Left lung (tissue), 10 donors: ENCODE results near the gene TBC1D8. TPM values are rescaled to one million over a fixed set of nuclear protein-coding genes. Genes with fewer than 3 reads are reported as not detected.

Source experiments
- ATAC-seq: fragments of 200-7000 bp; cut with Tn5 transposase; one replicate; pipeline ENCODE4 v1.9.1; 2020; ENCODE audit warnings: moderate library complexity
- DNase-seq, 4 donors: peaks; one replicate each; pipeline ENCODE4 v3.0.0-alpha.2; 2013 to 2020
- H3K27ac ChIP-seq, 2 donors: fragments of 200-600 bp; sonication (generic) in 1 of 2; one replicate each; pipeline versions ENCODE4 v1.5.0 to v1.8.0; 2020 to 2021
- H3K27me3 ChIP-seq, 2 donors: fragments of 200-600 bp; sonication (generic) in 1 of 2; one replicate each; pipeline versions ENCODE4 v1.5.0 to v1.8.0; 2020 to 2021
- H3K36me3 ChIP-seq, 2 donors: fragments of 200-600 bp; sonication (generic) in 1 of 2; one replicate each; pipeline versions ENCODE4 v1.5.0 to v1.8.0; 2020 to 2021
- H3K4me1 ChIP-seq, 2 donors: fragments of 200-600 bp; one replicate each; pipeline ENCODE4 v1.8.0; 2021
- H3K4me3 ChIP-seq, 2 donors: fragments of 200-600 bp; sonication (generic) in 1 of 2; one replicate each; pipeline versions ENCODE4 v1.5.0 to v1.8.0; 2020 to 2021; ENCODE audit warnings: mild to moderate bottlenecking in 1 of 2
- H3K9me3 ChIP-seq, 2 donors: fragments of 200-600 bp; sonication (generic) in 1 of 2; one replicate each; pipeline versions ENCODE4 v1.5.0 to v1.8.0; 2020 to 2021
- intact Hi-C, 2 donors: fragments of 100-400 bp; cut with DNase I; formaldehyde crosslinking; loops; one replicate each; pipeline versions ENCODE4 v1.11.2 to v1.14.2; 2022
- polyA plus RNA-seq, 6 donors: library from polyadenylated mRNA; unstranded; fragments of 120-200 nt; gene quantifications; one replicate each; pipeline ENCODE4 v1.2.1, GENCODE V29; 2013; ENCODE audit not compliant: insufficient read length in 6 of 6
- total RNA-seq, 2 donors: library from RNA; stranded (reverse); fragmentation: NEBNext Ultra II Directional; extraction: Animal tissue kit (Norgen Biotek cat#: 25700); gene quantifications; one replicate each; pipeline ENCODE4 v1.2.1, GENCODE V29; 2021
- TF ChIP-seq, protein P1 (sequence below), 2 donors: fragments of 200-600 bp; sonication (generic) in 1 of 2; IDR thresholded peaks; one replicate each; pipeline versions ENCODE4 v1.5.0 to v1.8.0; 2021; ENCODE audit warnings: antibody characterized with exemption in 2 of 2
- donor health status: DM: no; HTN: yes; CAD: no.
- donor health status: DM: no; HTN: no; CAD: no.

Gene TBC1D8
- total and polyA plus RNA-seq, 8 donors = 11.7 to 36.5 (median 32.1) TPM

DNA sequence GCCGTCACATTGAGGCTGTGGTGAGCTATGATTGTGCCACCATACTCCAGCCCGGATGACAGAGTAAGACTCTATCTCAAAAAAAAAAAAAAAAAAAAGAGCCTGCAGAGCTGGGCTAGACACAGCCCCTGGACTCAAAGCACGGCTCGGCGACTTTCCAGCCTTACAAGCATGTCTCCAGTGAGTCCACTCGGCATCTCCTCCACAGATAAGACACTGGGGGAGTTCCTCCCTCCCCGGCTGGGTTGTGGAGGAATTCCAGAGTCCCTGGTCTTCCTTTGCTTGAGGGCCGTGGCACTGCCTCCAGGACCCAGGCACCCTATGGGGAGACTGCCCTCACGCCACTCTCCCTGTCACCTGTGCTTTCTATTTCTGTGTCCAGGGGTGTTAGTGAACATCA, 180.0 kb downstream of the TBC1D8 start:
- no peak overlapping the region for H3K27ac ChIP-seq
- no peak overlapping the region for H3K4me3 ChIP-seq
- DNase-seq = no peak
- no peaks in the 10 kb centered on the region for H3K4me1 ChIP-seq
- TF ChIP-seq, protein P1, sequence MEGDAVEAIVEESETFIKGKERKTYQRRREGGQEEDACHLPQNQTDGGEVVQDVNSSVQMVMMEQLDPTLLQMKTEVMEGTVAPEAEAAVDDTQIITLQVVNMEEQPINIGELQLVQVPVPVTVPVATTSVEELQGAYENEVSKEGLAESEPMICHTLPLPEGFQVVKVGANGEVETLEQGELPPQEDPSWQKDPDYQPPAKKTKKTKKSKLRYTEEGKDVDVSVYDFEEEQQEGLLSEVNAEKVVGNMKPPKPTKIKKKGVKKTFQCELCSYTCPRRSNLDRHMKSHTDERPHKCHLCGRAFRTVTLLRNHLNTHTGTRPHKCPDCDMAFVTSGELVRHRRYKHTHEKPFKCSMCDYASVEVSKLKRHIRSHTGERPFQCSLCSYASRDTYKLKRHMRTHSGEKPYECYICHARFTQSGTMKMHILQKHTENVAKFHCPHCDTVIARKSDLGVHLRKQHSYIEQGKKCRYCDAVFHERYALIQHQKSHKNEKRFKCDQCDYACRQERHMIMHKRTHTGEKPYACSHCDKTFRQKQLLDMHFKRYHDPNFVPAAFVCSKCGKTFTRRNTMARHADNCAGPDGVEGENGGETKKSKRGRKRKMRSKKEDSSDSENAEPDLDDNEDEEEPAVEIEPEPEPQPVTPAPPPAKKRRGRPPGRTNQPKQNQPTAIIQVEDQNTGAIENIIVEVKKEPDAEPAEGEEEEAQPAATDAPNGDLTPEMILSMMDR (IDR thresholded peaks at IDR 0.05) = no peak
- H3K27me3 ChIP-seq = no peaks in the 10 kb centered on the region
- no peaks in the 10 kb centered on the region for H3K9me3 ChIP-seq
- intact Hi-C loops = no loop called here
- H3K36me3 ChIP-seq = peaks cover 0 to 16% of the 10 kb centered on the region in 2 donors
- ATAC-seq = no peak

DNA sequence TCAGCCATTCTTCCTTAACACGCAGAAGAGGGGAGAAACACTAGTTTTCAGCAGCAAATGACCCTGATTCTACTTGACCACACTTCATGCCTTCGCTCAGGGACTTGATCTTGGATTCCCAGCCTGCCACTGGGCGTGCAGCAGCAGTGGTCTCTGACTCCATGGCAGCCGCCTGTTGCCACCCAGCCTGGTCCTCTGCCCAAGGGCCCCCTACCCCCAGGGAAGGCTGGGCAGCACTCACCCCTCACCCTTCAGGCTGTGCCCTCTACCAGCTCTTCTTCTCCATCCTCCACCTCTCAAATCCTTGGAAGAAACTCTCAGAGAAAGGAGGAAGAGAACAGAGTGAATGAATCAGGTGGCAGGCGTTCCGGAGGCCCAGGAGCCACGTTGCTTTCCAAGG, 181.2 kb downstream of the TBC1D8 start:
- H3K27me3 ChIP-seq = no peaks in the 10 kb centered on the region
- no peaks in the 10 kb centered on the region for H3K9me3 ChIP-seq
- peaks cover 0 to 15% of the 10 kb centered on the region in 2 donors for H3K36me3 ChIP-seq
- peak in 1 of 4 donors; percentile 65 for DNase-seq
- TF ChIP-seq, protein P1 (IDR thresholded peaks at IDR 0.05) = no peak
- no peak for ATAC-seq
- H3K4me1 ChIP-seq = no peaks in the 10 kb centered on the region
- H3K27ac ChIP-seq = no peak overlapping the region
- intact Hi-C loops = no loop called here
- H3K4me3 ChIP-seq = no peak overlapping the region

DNA sequence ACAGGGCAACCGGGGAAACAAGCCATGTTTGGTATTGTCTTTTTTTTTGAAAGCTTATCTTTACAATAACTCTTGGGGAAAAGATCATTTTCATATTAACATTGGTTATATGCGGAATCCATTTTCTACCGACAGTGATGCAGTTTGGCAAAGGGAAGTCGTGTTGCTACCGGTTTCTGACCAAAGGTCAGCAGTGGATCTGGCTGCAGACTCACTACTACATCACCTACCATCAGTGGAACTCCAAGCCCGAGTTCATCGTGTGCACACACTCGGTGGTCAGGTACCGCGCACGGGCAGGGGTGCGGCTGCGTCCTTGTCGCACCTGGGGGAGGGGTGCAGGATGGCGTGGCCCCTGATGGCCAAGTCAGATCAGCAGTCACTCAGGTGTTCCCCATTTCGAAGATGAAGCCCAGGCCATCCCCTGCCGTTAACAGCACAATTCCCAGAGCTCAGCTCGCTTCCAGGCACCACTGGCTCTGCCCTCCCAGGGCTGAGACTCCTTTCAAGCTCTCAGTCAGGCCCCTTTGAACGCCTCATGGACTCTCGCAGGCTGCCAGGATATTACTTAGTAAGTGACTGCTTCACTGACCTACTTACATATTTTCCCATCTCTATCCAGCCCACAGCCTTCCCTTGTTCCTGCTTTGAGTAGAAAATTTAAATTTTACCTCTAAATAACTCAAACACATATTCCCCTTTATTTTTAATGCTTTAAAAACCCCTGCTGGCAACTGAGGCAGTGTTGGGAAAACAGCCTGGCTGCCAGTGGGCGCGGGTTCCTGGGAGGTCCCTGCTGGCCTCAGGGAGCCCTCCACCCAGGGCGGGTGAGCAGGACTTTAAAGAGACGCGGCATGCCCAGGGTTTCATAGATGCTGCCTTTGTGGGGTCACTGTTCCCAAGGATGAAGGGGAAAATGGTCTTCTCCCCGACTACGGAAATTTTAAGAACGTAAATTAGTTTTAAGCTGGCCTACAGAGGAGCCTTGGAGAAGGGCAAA, 182.7 kb downstream of the TBC1D8 start:
- Histone ChIP-seq H3K36me3 (peaks cover 0 to 7% of the 10 kb centered on the region in 2 donors), H3K4me3 (no peak overlapping the region), H3K27me3 (no peaks in the 10 kb centered on the region), H3K4me1 (no peaks in the 10 kb centered on the region), H3K9me3 (no peaks in the 10 kb centered on the region), H3K27ac (no peak overlapping the region)
- ATAC-seq (no peak), DNase-seq (no peak)
- intact Hi-C loops = no loop called here
- TF ChIP-seq, protein P1 (IDR thresholded peaks at IDR 0.05) = no peak

DNA sequence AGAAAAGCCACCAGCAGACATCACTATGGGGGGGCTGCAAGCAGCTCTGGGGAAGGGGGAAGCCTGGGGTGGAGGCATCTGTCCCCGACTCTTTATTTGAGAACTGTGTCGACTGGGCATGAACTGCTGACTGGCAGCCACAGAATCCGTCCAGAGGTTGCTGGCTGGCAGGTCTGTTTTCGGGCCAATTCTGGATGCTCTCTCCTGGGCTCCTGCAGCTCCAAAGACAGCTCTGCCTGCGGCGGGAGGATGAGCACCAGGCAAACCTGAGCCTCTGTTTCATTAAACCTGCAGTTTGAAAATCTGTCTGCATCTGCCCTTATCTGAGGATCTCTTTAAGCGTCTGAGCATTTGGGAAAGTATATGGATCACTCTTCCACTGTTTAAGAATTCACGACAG, 183.5 kb downstream of the TBC1D8 start:
- no peaks in the 10 kb centered on the region for H3K4me1 ChIP-seq
- intact Hi-C loops = no loop called here
- ATAC-seq (no peak), DNase-seq (no peak)
- no peak overlapping the region for H3K27ac ChIP-seq
- H3K9me3 ChIP-seq = no peaks in the 10 kb centered on the region
- peaks cover 0 to 7% of the 10 kb centered on the region in 2 donors for H3K36me3 ChIP-seq
- H3K4me3 ChIP-seq = no peak overlapping the region
- H3K27me3 ChIP-seq = no peaks in the 10 kb centered on the region
- TF ChIP-seq, protein P1 (IDR thresholded peaks at IDR 0.05) = no peak

DNA sequence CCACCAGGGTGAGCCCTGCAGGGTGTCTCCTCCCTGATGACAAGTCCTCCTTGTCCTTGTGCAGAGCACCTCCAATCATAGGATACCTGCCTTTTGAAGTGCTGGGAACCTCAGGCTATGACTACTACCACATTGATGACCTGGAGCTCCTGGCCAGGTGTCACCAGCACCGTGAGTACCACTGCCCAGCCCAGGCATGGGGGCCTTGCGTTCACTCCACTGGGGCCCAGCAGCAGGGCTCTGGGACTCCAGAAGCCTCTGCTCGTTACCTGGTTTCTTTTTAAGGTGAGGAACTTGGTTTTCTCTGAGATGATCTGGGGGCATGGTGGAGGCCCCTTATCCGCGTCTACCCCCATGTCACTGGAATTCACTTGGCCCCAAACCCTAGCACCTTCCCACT, 185.6 kb downstream of the TBC1D8 start:
- ATAC-seq = no peak
- Histone ChIP-seq H3K4me3 (no peak overlapping the region), H3K36me3 (no peaks in the 10 kb centered on the region), H3K27me3 (no peaks in the 10 kb centered on the region), H3K9me3 (no peaks in the 10 kb centered on the region), H3K4me1 (no peaks in the 10 kb centered on the region), H3K27ac (no peak overlapping the region)
- no peak for DNase-seq
- intact Hi-C loops = no loop called here
- TF ChIP-seq, protein P1 (IDR thresholded peaks at IDR 0.05) = no peak
